Thyroid gland (tissue), 4 donors: ENCODE data around the gene TRABD2A.

ENCODE experiments used
- CTCF ChIP-seq, 6 experiments: fragments of 200-600 bp in 3 of 6; fragments of 450-650 bp in 3 of 6; sonication (generic) in 3 of 6; IDR thresholded peaks; one replicate each; pipeline ENCODE4 v1.5.1; 2016 to 2019; ENCODE audit warnings: antibody characterized with exemption in 6 of 6, mild to moderate bottlenecking in 2 of 6, inconsistent platforms in 1 of 6, moderate library complexity in 1 of 6
- POLR2A ChIP-seq, 2 donors: fragments of 450-650 bp; IDR thresholded peaks; one replicate each; pipeline ENCODE4 v1.6.1; 2017; ENCODE audit warnings: antibody characterized with exemption in 2 of 2, mild to moderate bottlenecking in 2 of 2, moderate library complexity in 1 of 2

- TF ChIP-seq CTCF (IDR thresholded peaks at IDR 0.05) (no peak), POLR2A (IDR thresholded peaks at IDR 0.05) (no peak)
These were observed 3.6 kb upstream of the TRABD2A start for GRCh38 chr2:84884449-84884848.
